ENCODE data around the gene FBF1. TPM values are rescaled to one million over a fixed set of nuclear protein-coding genes. Genes with fewer than 3 reads are reported as not detected.
A peak's percentile ranks its signal among the peaks of the same experiment; 100 is the strongest.

FBF1 gene
- total RNA-seq: 1 to 10 TPM; 3.8 to 6.3 TPM

DNA sequence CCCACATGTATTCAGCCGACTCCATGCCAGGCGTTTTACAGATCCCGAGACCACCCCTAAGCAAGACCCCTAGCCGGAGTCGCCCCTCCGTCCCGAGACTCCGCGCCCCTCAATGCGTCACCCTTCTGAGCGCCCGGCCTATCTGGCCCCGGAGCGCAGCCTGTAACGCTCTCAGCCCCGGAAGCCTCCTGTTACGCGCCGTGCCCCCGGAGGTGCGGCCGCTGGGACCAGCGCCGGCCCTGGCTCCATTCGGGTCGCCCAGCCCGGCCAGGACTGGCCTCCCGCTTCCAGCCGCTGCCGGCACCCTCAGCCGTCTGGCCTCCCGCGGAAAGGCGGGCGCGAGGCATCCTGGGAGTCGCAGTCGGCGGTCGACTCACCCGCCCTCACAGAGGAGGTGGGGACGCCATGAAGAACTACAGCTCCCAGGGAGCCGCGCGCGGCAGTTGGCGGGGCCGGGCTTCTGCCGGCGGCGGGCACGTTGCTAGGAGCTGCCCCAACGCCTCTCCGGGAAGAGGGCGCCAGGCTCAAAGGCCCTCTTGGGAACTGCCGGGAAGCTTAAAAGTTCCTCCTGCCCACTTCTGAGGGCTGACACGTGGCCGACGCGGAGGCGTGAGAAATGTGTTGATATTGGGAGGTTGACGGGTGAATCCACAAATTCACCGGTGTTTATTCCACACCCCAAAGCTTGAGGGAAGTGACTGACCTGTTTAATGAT, at the start of gene FBF1:
FBF1 (minus strand) TSS at position 316 of the 715 bp plus-strand sequence. CDS start 2,893 bp downstream, outside the sequence.
- H3K9me3 ChIP-seq: no peaks in the 10 kb centered on the region
- peak; percentile 94 for DNase-seq (ENCODE audit: low spot score)
- TF ChIP-seq, protein P1, sequence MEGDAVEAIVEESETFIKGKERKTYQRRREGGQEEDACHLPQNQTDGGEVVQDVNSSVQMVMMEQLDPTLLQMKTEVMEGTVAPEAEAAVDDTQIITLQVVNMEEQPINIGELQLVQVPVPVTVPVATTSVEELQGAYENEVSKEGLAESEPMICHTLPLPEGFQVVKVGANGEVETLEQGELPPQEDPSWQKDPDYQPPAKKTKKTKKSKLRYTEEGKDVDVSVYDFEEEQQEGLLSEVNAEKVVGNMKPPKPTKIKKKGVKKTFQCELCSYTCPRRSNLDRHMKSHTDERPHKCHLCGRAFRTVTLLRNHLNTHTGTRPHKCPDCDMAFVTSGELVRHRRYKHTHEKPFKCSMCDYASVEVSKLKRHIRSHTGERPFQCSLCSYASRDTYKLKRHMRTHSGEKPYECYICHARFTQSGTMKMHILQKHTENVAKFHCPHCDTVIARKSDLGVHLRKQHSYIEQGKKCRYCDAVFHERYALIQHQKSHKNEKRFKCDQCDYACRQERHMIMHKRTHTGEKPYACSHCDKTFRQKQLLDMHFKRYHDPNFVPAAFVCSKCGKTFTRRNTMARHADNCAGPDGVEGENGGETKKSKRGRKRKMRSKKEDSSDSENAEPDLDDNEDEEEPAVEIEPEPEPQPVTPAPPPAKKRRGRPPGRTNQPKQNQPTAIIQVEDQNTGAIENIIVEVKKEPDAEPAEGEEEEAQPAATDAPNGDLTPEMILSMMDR (IDR thresholded peaks at IDR 0.05): peak in 1 of 2 donors; percentile 29
- H3K36me3 ChIP-seq: peaks cover 2% of the 10 kb centered on the region
- peak within 1 kb of the TSS; percentile 62 to 86 for H3K27ac ChIP-seq
- H3K4me1 ChIP-seq: peaks cover 0 to 15% of the 10 kb centered on the region in 2 donors
- peak within 1 kb of the TSS; percentile 59 to 90 for H3K4me3 ChIP-seq
- no peaks in the 10 kb centered on the region for H3K27me3 ChIP-seq

- no peak overlapping the region for H3K27ac ChIP-seq
- no peaks in the 10 kb centered on the region for H3K36me3 ChIP-seq
- TF ChIP-seq, protein P1 (IDR thresholded peaks at IDR 0.05): no peak
- no peaks in the 10 kb centered on the region for H3K27me3 ChIP-seq
- peaks cover 0 to 12% of the 10 kb centered on the region in 2 donors for H3K4me1 ChIP-seq
- no peak for DNase-seq (ENCODE audit: low spot score)
- no peak overlapping the region for H3K4me3 ChIP-seq
- no peaks in the 10 kb centered on the region for H3K9me3 ChIP-seq
These were observed 46.2 kb upstream of the FBF1 start for GRCh38 chr17:75987041-75987440.

- no peaks in the 10 kb centered on the region for H3K27me3 ChIP-seq
- TF ChIP-seq, protein P1 (IDR thresholded peaks at IDR 0.05): no peak
These were observed 45.1 kb upstream of the FBF1 start for GRCh38 chr17:75985986-75986385.

DNA sequence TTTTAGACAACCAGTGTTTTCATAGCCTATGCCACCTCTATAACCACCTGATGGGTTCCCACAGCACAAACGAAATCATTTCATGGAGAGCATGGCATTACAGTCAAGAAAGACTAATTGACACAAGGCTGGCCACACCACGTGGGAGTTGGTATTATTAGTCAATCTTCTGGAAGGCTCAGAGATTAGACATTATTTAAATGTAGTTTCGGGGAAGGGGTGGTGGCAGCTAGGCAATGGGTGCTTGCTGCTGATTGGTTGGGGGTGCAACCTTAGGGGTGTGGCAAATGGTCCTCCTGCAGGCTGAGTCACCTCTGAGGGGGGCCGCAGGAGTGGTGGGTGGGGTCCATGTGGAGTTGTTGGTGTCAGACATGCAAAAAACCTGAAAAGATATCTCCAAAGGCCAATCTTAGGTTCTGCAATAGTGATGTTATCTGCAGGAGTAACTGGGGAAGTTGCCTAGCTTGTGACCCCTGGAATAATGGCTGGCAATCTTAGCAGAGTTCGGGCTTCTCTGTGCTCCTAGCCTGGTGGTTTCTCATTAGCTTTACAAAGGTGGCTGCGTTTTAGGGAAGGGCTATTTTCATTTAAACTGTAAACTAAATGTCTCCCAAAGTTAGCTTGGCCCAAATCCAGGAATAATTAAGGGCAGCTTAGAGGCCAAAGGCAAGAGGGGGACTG, 42.8 kb upstream of the FBF1 start:
- Histone ChIP-seq H3K27ac (no peak overlapping the region), H3K36me3 (no peaks in the 10 kb centered on the region), H3K27me3 (no peaks in the 10 kb centered on the region), H3K9me3 (no peaks in the 10 kb centered on the region), H3K4me1 (peaks cover 0 to 29% of the 10 kb centered on the region in 2 donors), H3K4me3 (no peak overlapping the region)
- TF ChIP-seq, protein P1 (IDR thresholded peaks at IDR 0.05): no peak
- DNase-seq (ENCODE audit: low spot score): peak; percentile 63

More at GRCh38 chr17:75985986-75986385, 45.1 kb upstream of the FBF1 start:
- Histone ChIP-seq H3K9me3 (no peaks in the 10 kb centered on the region), H3K27ac (no peak overlapping the region), H3K36me3 (no peaks in the 10 kb centered on the region), H3K4me3 (no peak overlapping the region), H3K4me1 (peaks cover 0 to 17% of the 10 kb centered on the region in 2 donors)
- no peak for DNase-seq (ENCODE audit: low spot score)

DNA sequence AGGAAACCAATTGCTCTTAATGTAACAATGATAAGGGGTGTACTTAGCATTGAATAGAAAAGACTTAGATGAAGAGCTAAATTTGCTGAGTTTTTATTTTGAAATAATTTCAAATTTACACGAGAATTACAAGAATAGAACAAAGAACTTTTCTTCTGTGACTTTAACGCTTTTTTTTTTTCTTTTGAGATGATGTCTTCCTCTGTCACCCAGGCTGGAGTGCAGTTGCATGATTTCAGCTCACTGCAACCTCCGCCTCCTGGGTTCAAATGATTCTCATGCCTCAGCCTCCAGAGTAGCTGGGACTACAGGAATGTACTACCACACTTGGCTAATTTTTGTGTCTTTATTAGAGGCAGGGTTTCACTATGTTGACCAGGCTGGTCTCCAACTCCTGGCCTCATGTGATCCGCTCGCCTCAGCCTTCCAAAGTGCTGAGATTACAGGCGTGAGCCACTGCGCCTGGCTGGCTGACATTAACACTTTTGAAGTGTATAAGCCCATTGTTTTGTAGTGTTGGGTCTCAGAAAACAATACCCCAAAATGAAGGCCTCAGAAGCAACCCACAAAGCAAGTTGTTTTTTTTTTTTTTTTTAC, 40.3 kb upstream of the FBF1 start:
- H3K4me1 ChIP-seq: peaks cover 0 to 53% of the 10 kb centered on the region in 2 donors
- DNase-seq (ENCODE audit: low spot score): no peak

More for the DNA sequence above, 40.3 kb upstream of the FBF1 start:
- H3K36me3 ChIP-seq: no peaks in the 10 kb centered on the region
- TF ChIP-seq, protein P1 (IDR thresholded peaks at IDR 0.05): no peak
- no peak overlapping the region for H3K4me3 ChIP-seq
- peak overlapping the region in 1 of 2 donors; percentile 97 for H3K27ac ChIP-seq
- no peaks in the 10 kb centered on the region for H3K9me3 ChIP-seq
- H3K27me3 ChIP-seq: no peaks in the 10 kb centered on the region

All from right atrium auricular region (tissue), 2 donors.